ENCODE data around the gene NOTCH2. TPM values are rescaled to one million over a fixed set of nuclear protein-coding genes. Genes with fewer than 3 reads are reported as not detected.

NOTCH2 gene
- total RNA-seq, 1 experiment from 2014 or later = 53.7 TPM

DNA sequence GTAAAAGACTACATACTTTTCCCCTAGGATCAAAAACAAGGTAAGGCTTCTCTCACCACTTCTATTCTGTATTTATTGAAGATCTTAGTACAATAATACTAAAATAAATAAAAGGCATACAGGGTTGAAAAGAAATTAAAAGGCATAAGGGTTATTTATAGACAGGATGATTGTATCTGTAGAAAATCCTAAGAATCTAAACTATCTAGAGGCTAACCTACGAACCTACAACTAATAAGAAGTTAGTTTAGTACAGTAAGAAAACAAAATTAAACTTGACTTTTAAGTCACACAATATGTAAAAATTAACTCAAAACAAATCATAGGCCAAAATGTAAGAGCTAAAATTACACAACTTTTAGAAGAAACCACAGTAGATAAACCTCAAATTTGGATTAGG, 122.7 kb downstream of the NOTCH2 start:
- Histone ChIP-seq H3K23ac (ENCODE audit: insufficient read length, low read depth, low read length) (no peak overlapping the region), H4K8ac (replicated peaks; ENCODE audit: insufficient read length, low read depth, low read length) (no peak overlapping the region), H3K56ac (ENCODE audit: insufficient read length, low read depth, low read length) (no peak overlapping the region), H3K4ac (ENCODE audit: low read depth, low read length) (no peak overlapping the region), H2BK5ac (ENCODE audit: insufficient read length, low read length) (no peak overlapping the region), H3K27ac (ENCODE audit: insufficient read length, low read depth, low read length) (no peak overlapping the region), H4K5ac (ENCODE audit: insufficient read length, low read depth, low read length) (no peak overlapping the region), H3T11ph (ENCODE audit: low read length) (no peak overlapping the region), H4K91ac (ENCODE audit: insufficient read length, low read depth, low read length) (no peak overlapping the region), H3K27me3 (ENCODE audit: insufficient read depth, low read length) (no peaks in the 10 kb centered on the region), H4K20me1 (ENCODE audit: control insufficient read depth, insufficient read depth, insufficient read length) (no peaks in the 10 kb centered on the region), H3K23me2 (ENCODE audit: insufficient read length, low read depth, low read length, poor library complexity, severe bottlenecking) (no peaks in the 10 kb centered on the region), H2BK120ac (ENCODE audit: low read depth, low read length, poor library complexity, severe bottlenecking) (no peak overlapping the region), H3K79me1 (ENCODE audit: insufficient read depth, low read depth, low read length, poor library complexity, severe bottlenecking) (no peaks in the 10 kb centered on the region), H2BK15ac (ENCODE audit: low read depth, low read length) (no peak overlapping the region), H2AK5ac (ENCODE audit: insufficient read length, low read length) (no peak overlapping the region), H3K9ac (ENCODE audit: extremely low read depth, insufficient read length, low read length) (no peak overlapping the region), H2BK20ac (ENCODE audit: low read depth, low read length, poor library complexity, severe bottlenecking) (no peak overlapping the region), H3K14ac (ENCODE audit: insufficient read depth, low read length) (no peak overlapping the region), H2AFZ (ENCODE audit: low read length) (no peak overlapping the region), H3K4me2 (ENCODE audit: insufficient read depth, insufficient read length, low read length) (no peak overlapping the region), H3K4me1 (ENCODE audit: insufficient read depth, low read length) (no peaks in the 10 kb centered on the region), H3K79me2 (ENCODE audit: insufficient read depth, low read length) (no peaks in the 10 kb centered on the region), H2BK12ac (ENCODE audit: insufficient read length, low read depth, low read length) (no peak overlapping the region), H3K18ac (ENCODE audit: insufficient read length, low read depth, low read length) (no peak overlapping the region), H3K9me3 (ENCODE audit: control insufficient read depth, low read depth, low read length) (no peaks in the 10 kb centered on the region)
- no peaks in the 10 kb centered on the region for H3K4me1 Mint-ChIP-seq
- no peaks in the 10 kb centered on the region for H3K27me3 Mint-ChIP-seq (ENCODE audit: low read depth)
- TF ChIP-seq, protein P1, sequence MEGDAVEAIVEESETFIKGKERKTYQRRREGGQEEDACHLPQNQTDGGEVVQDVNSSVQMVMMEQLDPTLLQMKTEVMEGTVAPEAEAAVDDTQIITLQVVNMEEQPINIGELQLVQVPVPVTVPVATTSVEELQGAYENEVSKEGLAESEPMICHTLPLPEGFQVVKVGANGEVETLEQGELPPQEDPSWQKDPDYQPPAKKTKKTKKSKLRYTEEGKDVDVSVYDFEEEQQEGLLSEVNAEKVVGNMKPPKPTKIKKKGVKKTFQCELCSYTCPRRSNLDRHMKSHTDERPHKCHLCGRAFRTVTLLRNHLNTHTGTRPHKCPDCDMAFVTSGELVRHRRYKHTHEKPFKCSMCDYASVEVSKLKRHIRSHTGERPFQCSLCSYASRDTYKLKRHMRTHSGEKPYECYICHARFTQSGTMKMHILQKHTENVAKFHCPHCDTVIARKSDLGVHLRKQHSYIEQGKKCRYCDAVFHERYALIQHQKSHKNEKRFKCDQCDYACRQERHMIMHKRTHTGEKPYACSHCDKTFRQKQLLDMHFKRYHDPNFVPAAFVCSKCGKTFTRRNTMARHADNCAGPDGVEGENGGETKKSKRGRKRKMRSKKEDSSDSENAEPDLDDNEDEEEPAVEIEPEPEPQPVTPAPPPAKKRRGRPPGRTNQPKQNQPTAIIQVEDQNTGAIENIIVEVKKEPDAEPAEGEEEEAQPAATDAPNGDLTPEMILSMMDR (conservative IDR thresholded peaks at IDR 0.05) = no peak
- no peak overlapping the region for H3K4me3 Mint-ChIP-seq
- no CpG with 5 or more reads among the region's 1 CpG for WGBS (ENCODE audit: extremely low coverage, insufficient read length, low lambda C conversion rate)
- no peak overlapping the region for H3K27ac Mint-ChIP-seq
- H3K9me3 Mint-ChIP-seq = no peaks in the 10 kb centered on the region
- peaks cover 1 to 18% (median 4%) of the 10 kb centered on the region in 3 experiments; a peak in 3 of 7 replicates for H3K36me3 Mint-ChIP-seq (ENCODE audit: insufficient read depth in 1 of 3, low read depth in 3 of 3)
- DNase-seq = no peak
